Fibroblast of mammary gland (primary cell): Measurements from ENCODE around the gene C9orf152.

Experiments used
- DNase-seq: peaks from one replicate; pipeline ENCODE4 v3.0.0-alpha.2; 2010; ENCODE audit warnings: low read depth
- H3K4me3 ChIP-seq: 2 replicates; pipeline ENCODE4 v1.5.1; 2011; ENCODE audit warnings: low read depth, mild to moderate bottlenecking, low read length, moderate library complexity; ENCODE audit not compliant: control insufficient read depth
- TF ChIP-seq, protein P1 (sequence below): conservative IDR thresholded peaks from 2 replicates; pipeline ENCODE4 v1.5.1; 2011; ENCODE audit warnings: low read depth, low read length, inconsistent platforms; ENCODE audit not compliant: control insufficient read depth, insufficient read depth

The C9orf152 gene

DNA sequence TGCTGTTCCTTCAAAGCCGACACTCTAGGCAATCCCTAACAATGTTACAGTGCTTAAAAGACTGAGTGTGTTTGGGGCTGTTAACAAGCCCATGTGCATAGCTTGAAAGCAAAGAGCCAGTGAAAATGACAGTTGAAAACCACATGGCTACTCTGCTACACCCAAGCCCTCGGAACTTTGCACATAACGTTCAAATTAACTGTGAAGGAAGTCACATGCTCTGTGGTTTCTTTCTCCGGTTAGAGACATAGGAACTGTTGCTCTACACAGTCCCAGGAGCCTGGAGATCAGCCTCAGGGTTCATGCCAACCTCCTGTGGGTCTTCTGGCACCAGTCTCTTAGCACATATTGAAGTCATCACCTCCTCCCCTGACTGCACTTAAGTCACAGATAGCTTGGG, 51.1 kb downstream of the C9orf152 start:
- peak; percentile 88 for DNase-seq
- TF ChIP-seq, protein P1, sequence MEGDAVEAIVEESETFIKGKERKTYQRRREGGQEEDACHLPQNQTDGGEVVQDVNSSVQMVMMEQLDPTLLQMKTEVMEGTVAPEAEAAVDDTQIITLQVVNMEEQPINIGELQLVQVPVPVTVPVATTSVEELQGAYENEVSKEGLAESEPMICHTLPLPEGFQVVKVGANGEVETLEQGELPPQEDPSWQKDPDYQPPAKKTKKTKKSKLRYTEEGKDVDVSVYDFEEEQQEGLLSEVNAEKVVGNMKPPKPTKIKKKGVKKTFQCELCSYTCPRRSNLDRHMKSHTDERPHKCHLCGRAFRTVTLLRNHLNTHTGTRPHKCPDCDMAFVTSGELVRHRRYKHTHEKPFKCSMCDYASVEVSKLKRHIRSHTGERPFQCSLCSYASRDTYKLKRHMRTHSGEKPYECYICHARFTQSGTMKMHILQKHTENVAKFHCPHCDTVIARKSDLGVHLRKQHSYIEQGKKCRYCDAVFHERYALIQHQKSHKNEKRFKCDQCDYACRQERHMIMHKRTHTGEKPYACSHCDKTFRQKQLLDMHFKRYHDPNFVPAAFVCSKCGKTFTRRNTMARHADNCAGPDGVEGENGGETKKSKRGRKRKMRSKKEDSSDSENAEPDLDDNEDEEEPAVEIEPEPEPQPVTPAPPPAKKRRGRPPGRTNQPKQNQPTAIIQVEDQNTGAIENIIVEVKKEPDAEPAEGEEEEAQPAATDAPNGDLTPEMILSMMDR = no peak
- H3K4me3 ChIP-seq = no peak overlapping the region

DNA sequence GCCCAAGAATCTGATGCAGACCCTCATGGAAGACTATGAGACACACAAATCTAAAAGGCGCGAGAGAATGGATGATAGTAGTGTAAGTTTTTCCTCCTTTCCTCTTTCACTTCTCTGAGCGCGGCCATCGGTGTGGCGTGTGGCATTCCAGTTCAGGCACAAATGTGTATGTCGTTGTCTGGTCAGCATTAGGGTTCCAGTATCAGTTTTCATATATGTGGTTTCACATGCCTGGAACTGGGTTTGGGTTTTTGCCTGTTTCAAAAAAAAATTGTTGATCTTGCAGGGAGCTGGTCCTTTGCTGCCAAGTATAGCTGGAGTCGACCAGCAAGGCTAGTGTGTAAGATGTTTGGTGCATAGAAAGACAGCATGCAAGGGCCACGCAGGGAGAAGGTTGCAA, 51.5 kb downstream of the C9orf152 start:
- DNase-seq = no peak
- TF ChIP-seq, protein P1 = no peak
- no peak overlapping the region for H3K4me3 ChIP-seq

DNA sequence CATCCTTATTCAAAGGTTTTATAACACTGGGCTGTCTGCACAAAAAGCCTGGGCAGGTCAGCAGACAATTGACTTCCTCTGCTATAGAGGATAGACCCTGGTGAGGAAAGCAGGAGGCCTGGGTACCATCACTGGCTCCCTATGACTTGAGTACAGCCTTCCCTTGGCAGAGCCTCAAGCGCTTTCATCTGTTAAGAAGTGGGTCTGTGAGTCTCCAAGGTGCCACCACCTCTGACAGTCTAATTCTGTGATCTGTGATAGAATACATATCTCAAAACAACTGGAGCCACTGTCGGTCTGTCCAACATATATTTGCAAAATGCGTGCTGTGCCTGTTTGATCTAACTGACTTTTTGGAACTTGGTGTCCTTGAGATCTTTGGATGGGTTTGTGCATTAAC, 52.2 kb downstream of the C9orf152 start:
- TF ChIP-seq, protein P1 = no peak
- DNase-seq = no peak
- H3K4me3 ChIP-seq = no peak overlapping the region

DNA sequence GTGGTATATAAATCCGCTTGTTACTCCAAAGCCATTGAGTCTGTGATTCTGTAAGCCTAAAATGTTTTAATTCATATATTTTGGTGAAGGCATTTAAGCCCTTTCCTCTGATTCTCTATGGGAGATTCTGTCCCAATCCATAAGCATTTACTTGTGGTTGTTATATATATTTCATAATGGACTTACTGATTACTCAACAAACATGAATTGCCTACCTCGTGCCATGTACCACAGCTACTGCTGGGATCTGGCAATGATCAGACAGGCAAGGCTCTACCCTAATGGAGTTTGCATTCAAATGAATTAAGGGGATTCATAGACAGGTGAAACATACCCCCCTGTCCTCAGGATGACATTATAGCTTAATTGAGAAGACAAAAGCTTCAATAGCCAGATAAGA, 54.5 kb downstream of the C9orf152 start:
- no peak overlapping the region for H3K4me3 ChIP-seq
- peak; percentile 34 for DNase-seq
- TF ChIP-seq, protein P1 = no peak

DNA sequence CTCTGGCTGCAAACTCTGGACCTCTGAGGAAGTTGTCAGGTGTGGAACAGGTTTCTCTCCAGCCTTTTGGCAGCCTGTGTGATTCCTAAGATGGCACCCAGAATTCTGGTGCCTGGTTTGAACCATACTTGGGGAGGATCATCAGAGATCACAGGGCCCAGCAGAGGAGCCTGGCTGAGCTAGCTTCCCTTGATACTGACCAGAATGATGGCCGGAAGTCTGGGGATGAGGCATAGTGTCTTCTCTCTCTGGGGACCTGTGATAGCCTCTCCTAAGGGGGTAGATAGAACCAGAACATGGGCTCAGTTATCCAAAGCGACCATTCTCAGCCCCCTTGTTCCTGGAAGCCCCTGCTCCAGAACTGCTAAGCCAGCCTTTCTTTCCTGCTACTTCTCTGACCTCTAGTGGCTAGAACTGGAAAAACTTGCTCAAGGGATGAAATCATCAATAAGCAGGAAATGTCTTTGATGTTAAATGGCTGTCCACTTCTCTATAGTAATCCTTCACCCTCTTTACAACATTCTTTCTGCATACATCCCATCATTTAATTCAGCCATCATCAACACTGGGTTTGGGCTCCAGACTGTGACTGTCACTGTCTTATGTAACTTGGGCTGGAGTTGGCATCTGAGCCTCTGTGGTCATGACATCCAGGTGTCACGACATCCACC, 55.1 kb downstream of the C9orf152 start:
- TF ChIP-seq, protein P1 = peak; percentile 82
- no peak overlapping the region for H3K4me3 ChIP-seq
- DNase-seq = peak; percentile 70
